Natural killer cell (primary cell): ENCODE results near the gene HSFX2. TPM values are rescaled to one million over a fixed set of nuclear protein-coding genes. Genes with fewer than 3 reads are reported as not detected.
"Not testable (repeated sequence)": the region's sequence is repeated elsewhere in the genome, so short reads cannot be mapped to it uniquely, and the experiment has no call there.

ENCODE experiments used
- ATAC-seq, 3 donors: fragments of 150-1000 bp in 2 of 3; fragments of 200-7000 bp in 1 of 3; cut with Tn5 transposase; 1 replicate in 1 of 3; 2 replicates in 2 of 3; pipeline ENCODE4 v1.10.0; 2021; ENCODE audit warnings: mild to moderate bottlenecking in 2 of 3, moderate library complexity in 2 of 3
- DNase-seq, 2 donors: peaks; one replicate each; pipeline versions ENCODE4 v3.0.0 to v3.0.0-alpha.2; 2013 to 2021; ENCODE audit warnings: mixed read lengths in 1 of 2
- H3K27ac ChIP-seq: one replicate; pipeline ENCODE4 v1.5.1; 2013; ENCODE audit warnings: mild to moderate bottlenecking, low read length
- H3K27me3 ChIP-seq: one replicate; pipeline ENCODE4 v1.6.1; 2013; ENCODE audit warnings: low read length; ENCODE audit not compliant: control insufficient read depth, insufficient read depth
- H3K36me3 ChIP-seq: one replicate; pipeline ENCODE4 v1.6.1; 2013; ENCODE audit warnings: low read length; ENCODE audit not compliant: control insufficient read depth, insufficient read depth
- H3K4me1 ChIP-seq: one replicate; pipeline ENCODE4 v1.6.1; 2013; ENCODE audit warnings: low read length; ENCODE audit not compliant: control insufficient read depth, insufficient read depth
- H3K4me3 ChIP-seq: one replicate; pipeline ENCODE4 v1.5.1; 2013; ENCODE audit warnings: low read length
- H3K9me3 ChIP-seq: one replicate; pipeline ENCODE4 v1.6.1; 2013; ENCODE audit warnings: low read length; ENCODE audit not compliant: control insufficient read depth, insufficient read depth
- H3K27ac Mint-ChIP-seq, 2 donors: one replicate each; pipeline ENCODE4 v1.8.0; 2022; ENCODE audit warnings: mild to moderate bottlenecking in 2 of 2, mixed read lengths in 2 of 2, moderate library complexity in 1 of 2
- H3K27me3 Mint-ChIP-seq, 2 donors: one replicate each; pipeline ENCODE4 v1.8.0; 2022; ENCODE audit warnings: low read depth in 2 of 2, mixed read lengths in 2 of 2
- H3K36me3 Mint-ChIP-seq: one replicate; pipeline ENCODE4 v1.8.0; 2022; ENCODE audit warnings: mixed read lengths
- H3K4me1 Mint-ChIP-seq, 2 donors: one replicate each; pipeline ENCODE4 v1.8.0; 2022; ENCODE audit warnings: mixed read lengths in 2 of 2
- H3K4me3 Mint-ChIP-seq: one replicate; pipeline ENCODE4 v1.8.0; 2022; ENCODE audit warnings: mild to moderate bottlenecking, moderate library complexity, mixed read lengths
- H3K9me3 Mint-ChIP-seq, 2 donors: one replicate each; pipeline ENCODE4 v1.8.0; 2022; ENCODE audit warnings: mixed read lengths in 2 of 2
- WGBS: methylation state at CpG from one replicate; pipeline ENCODE4 v1.1.7; 2013; ENCODE audit warnings: missing lambda C conversion rate; ENCODE audit not compliant: insufficient coverage; 5-methylcytosine and 5-hydroxymethylcytosine counted together
- intact Hi-C: fragments of 100-400 bp; cut with micrococcal nuclease; formaldehyde crosslinking; loops from one replicate; pipeline ENCODE4 v1.14.2; 2022
- total RNA-seq, 4 donors: library from RNA; stranded (reverse); fragments of 120-200 nt in 1 of 4; gene quantifications; one replicate each; pipeline versions ENCODE4 v1.2.3 to v1.2.4, GENCODE V29; 2013 to 2022

HSFX2 gene
- total RNA-seq, 3 donors from 2014 or later (not counting 1 experiment from before 2014, with no cell fraction given): 0.45 to 0.70 TPM; not detected in 1

DNA sequence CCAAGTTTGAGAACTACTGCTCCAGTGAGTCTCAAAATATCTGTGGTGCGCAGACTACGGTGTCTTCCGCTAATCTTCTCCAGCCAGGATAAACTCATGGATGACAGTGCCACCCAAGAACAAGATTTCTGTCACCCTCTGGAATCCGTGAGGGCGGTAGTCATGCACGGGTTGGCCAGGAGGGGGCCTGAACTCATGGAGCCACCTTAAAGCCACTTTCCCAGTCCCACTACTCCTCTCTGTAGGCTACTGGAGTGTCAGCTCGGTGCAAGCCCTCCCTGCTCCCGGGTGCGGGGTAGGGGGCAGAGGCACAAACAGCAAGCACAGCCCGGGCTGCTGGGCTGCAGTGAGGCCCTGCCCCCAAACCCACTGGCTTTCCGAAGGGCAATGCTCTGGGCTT, 3.5 kb upstream of the HSFX2 start:
- H3K27me3 ChIP-seq, intact Hi-C loops, H3K4me1 Mint-ChIP-seq, DNase-seq, H3K36me3 ChIP-seq, H3K9me3 ChIP-seq, ATAC-seq, H3K27me3 Mint-ChIP-seq, H3K4me1 ChIP-seq, H3K4me3 Mint-ChIP-seq, H3K9me3 Mint-ChIP-seq, H3K36me3 Mint-ChIP-seq, H3K27ac Mint-ChIP-seq, H3K27ac ChIP-seq, H3K4me3 ChIP-seq: not testable (repeated sequence)
- WGBS: no CpG with 5 or more reads among the region's 11 CpGs

DNA sequence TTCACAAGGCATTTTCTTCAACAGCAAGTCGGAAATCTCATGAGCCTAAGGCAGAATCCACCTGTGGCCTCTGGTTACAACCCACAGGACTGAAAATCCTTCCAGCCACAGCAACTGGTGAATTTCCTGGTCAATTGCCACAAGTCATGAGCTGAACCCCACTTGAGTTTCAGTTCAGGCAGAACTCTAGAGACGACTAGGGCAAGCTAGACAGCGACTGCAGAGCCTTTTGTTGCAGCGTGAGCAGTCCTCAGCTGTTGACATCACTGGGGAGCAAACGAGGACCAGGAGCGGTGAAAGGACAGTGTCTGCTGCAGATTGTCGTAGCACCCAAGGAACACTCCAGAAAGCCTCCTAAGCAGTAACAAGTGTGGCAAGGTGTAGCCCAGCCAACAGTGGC, 829 bp upstream of the HSFX2 start:
- H3K27ac ChIP-seq, H3K4me1 ChIP-seq, H3K9me3 Mint-ChIP-seq, H3K4me3 Mint-ChIP-seq, DNase-seq, H3K4me1 Mint-ChIP-seq, intact Hi-C loops, H3K9me3 ChIP-seq, H3K36me3 Mint-ChIP-seq, H3K36me3 ChIP-seq, ATAC-seq, H3K27ac Mint-ChIP-seq, H3K27me3 Mint-ChIP-seq, H3K4me3 ChIP-seq, H3K27me3 ChIP-seq: not testable (repeated sequence)
- no CpG with 5 or more reads among the region's 7 CpGs for WGBS

DNA sequence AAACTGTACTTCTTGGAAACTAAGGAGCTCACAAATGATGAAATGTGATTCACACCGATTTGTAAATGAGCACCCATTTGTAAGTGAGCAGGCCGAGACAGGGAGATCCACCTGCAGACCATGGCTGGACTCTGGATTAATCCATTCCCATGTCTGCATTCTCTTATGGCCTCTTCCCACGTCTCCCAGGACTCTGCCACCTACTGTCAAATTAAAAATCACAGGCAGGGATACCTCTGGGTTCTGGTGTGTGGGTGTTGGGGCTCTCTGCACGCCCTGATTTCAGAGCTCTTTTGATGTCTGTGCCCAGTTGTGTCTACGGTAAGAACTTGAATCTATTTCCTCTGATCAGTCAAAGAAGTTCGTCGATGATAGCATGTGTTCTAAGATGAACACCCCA, 4.1 kb downstream of the HSFX2 start:
- H3K4me3 ChIP-seq, H3K4me3 Mint-ChIP-seq, H3K27me3 Mint-ChIP-seq, H3K9me3 Mint-ChIP-seq, H3K4me1 ChIP-seq, H3K27ac Mint-ChIP-seq, intact Hi-C loops, H3K36me3 Mint-ChIP-seq, H3K36me3 ChIP-seq, H3K27me3 ChIP-seq, ATAC-seq, H3K4me1 Mint-ChIP-seq, H3K9me3 ChIP-seq, DNase-seq, H3K27ac ChIP-seq: not testable (repeated sequence)
- WGBS: no CpG with 5 or more reads among the region's 7 CpGs

DNA sequence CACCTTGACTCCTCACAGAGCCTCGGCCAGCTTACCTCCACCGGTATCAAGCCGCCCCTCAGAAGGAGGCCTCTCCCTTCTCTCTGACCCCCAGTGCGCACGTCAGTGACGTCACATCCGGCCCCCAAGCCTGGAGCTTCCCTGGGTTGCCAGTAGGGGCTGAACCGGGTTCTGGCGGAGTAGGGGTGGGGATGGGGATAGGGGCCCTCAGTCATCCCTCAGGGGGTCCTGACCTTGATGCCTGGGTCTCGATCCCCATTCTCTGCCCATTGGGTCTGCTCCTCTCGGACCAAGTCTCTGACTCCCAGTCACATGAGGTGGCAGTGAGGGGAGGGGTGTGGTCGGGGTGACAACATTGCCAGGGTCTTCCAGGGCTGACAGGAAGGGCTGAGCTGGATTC, 7.8 kb downstream of the HSFX2 start, which contains the start of gene MAGEA9B:
MAGEA9B (minus strand) TSS at position 101 of the 400 bp plus-strand sequence. CDS start 4,280 bp downstream, outside the sequence.
- H3K27ac ChIP-seq, H3K4me3 ChIP-seq, DNase-seq, H3K27me3 Mint-ChIP-seq, intact Hi-C loops, H3K36me3 Mint-ChIP-seq, H3K27ac Mint-ChIP-seq, H3K9me3 ChIP-seq, H3K4me1 ChIP-seq, H3K4me3 Mint-ChIP-seq, H3K36me3 ChIP-seq, ATAC-seq, H3K9me3 Mint-ChIP-seq, H3K27me3 ChIP-seq, H3K4me1 Mint-ChIP-seq: not testable (repeated sequence)
- no CpG with 5 or more reads among the region's 12 CpGs for WGBS

DNA sequence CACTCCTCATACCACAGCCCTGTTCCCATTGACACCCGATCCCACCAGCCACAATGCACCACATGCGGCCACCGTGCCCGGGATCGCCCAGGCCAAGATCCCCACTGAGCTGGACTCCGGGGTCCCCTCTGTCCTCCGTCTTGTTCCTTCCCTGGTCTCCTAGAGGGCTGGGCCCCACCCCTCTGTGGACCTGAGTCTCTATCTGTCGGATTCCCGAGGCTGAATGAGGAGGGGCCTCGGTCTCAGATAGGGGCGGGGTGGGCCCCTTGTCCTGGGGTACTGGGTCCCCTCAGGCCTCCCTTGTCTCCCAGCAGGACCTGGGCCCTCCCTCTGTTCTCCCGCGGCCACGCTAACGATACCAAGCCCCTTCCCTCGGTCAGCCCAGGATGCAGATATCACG, 9.5 kb downstream of the HSFX2 start:
- ATAC-seq, H3K9me3 Mint-ChIP-seq, H3K9me3 ChIP-seq, H3K4me1 ChIP-seq, H3K4me1 Mint-ChIP-seq, intact Hi-C loops, H3K27me3 Mint-ChIP-seq, H3K27me3 ChIP-seq, H3K36me3 ChIP-seq, H3K36me3 Mint-ChIP-seq, H3K27ac ChIP-seq, H3K27ac Mint-ChIP-seq, DNase-seq, H3K4me3 Mint-ChIP-seq, H3K4me3 ChIP-seq: not testable (repeated sequence)
- WGBS: no CpG with 5 or more reads among the region's 17 CpGs

DNA sequence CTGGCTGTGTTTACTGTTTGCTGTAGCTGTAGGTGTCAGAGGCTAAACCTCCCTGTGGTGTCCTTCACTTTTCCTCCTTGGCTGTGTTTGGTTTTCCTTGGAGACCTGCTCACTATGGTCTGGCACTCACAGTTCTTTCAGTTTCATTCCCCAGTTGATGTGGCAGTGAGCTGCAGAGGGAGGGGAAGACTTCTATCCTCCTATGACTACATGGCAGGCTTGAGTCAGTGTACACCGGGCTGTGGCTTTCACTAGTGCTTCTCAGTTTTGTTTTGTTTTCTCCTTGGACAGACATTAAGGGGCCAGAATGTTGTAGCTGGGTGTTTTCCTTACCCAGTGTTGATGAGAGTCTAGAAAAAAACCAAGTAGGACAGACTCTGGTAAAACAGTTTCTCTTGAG, 21.7 kb downstream of the HSFX2 start:
- H3K27ac ChIP-seq, H3K36me3 ChIP-seq, DNase-seq, intact Hi-C loops, H3K27me3 ChIP-seq, H3K4me3 ChIP-seq, H3K27me3 Mint-ChIP-seq, H3K36me3 Mint-ChIP-seq, H3K9me3 ChIP-seq, H3K4me1 Mint-ChIP-seq, H3K9me3 Mint-ChIP-seq, H3K4me1 ChIP-seq, H3K4me3 Mint-ChIP-seq, H3K27ac Mint-ChIP-seq: not testable (repeated sequence)
- WGBS: no CpG with 5 or more reads among the region's 1 CpG
- peak; percentile 81 to 98 (median 82) for ATAC-seq
